Upper lobe of right lung (tissue), 1 donor: Measurements from ENCODE around the gene S1PR2. TPM values are rescaled to one million over a fixed set of nuclear protein-coding genes. Genes with fewer than 3 reads are reported as not detected.

Source experiments
- ATAC-seq: fragments of 200-7000 bp; cut with Tn5 transposase; one replicate; pipeline ENCODE4 v1.9.1; 2020; ENCODE audit warnings: mild to moderate bottlenecking, moderate library complexity
- DNase-seq: peaks from one replicate; pipeline ENCODE4 v3.0.0-alpha.2; 2020
- H3K27ac ChIP-seq: fragments of 200-600 bp; one replicate; pipeline ENCODE4 v1.8.0; 2022
- H3K27me3 ChIP-seq: fragments of 200-600 bp; one replicate; pipeline ENCODE4 v1.8.0; 2022; ENCODE audit warnings: mild to moderate bottlenecking
- H3K36me3 ChIP-seq: fragments of 200-600 bp; one replicate; pipeline ENCODE4 v1.8.0; 2022
- H3K4me1 ChIP-seq: fragments of 200-600 bp; one replicate; pipeline ENCODE4 v1.8.0; 2022
- H3K4me3 ChIP-seq: fragments of 200-600 bp; one replicate; pipeline ENCODE4 v1.8.0; 2022; ENCODE audit warnings: mild to moderate bottlenecking
- H3K9me3 ChIP-seq: fragments of 200-600 bp; one replicate; pipeline ENCODE4 v1.8.0; 2022
- intact Hi-C: fragments of 100-400 bp; cut with DNase I; formaldehyde crosslinking; loops from one replicate; pipeline ENCODE4 v1.11.0; 2022
- total RNA-seq: library from RNA; stranded (reverse); fragmentation: NEBNext Ultra II Directional; extraction: Animal tissue kit (Norgen Biotek cat#: 25700); gene quantifications from one replicate; pipeline ENCODE4 v1.2.1, GENCODE V29; 2021
- TF ChIP-seq, protein P1 (sequence below): fragments of 200-600 bp; IDR thresholded peaks from one replicate; pipeline ENCODE4 v1.8.0; 2022; ENCODE audit warnings: antibody characterized with exemption
- donor health status: DM: no; HTN: yes; CAD: no; lungs with severe emphysema.

Gene S1PR2
- total RNA-seq, 1 donor from 2014 or later: 21.7 TPM

DNA sequence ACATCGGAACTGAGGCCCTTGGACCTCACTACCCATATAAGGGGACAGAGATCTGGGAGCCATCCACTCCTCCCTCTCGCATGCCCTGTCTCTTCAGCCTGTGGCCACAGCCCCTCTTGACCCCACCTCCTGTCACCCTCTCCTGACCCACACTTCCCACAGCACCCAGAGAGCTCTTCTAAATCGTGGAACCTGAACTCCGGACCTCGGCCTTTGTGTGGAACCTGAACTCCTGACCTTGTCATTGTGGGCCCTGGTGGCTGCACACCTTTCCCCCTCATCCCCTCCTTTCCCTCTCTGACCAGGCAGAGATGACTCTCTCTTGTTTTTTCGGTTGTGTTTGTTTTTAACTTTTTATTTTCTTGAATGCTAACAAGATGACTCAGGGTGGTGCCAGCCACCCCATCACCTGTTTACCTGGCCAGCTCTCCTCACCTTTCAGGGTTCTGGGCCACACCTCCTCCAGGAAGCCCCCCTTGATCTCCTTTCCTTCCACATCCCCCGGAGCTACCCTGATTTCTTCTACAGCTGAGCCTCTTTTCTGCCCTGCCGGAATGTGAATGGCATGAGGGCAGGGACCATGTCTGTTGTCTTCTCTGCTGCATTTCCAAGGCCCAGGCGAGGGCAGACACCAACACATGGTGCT is 26.0 kb upstream of the S1PR2 start:
- TF ChIP-seq, protein P1, sequence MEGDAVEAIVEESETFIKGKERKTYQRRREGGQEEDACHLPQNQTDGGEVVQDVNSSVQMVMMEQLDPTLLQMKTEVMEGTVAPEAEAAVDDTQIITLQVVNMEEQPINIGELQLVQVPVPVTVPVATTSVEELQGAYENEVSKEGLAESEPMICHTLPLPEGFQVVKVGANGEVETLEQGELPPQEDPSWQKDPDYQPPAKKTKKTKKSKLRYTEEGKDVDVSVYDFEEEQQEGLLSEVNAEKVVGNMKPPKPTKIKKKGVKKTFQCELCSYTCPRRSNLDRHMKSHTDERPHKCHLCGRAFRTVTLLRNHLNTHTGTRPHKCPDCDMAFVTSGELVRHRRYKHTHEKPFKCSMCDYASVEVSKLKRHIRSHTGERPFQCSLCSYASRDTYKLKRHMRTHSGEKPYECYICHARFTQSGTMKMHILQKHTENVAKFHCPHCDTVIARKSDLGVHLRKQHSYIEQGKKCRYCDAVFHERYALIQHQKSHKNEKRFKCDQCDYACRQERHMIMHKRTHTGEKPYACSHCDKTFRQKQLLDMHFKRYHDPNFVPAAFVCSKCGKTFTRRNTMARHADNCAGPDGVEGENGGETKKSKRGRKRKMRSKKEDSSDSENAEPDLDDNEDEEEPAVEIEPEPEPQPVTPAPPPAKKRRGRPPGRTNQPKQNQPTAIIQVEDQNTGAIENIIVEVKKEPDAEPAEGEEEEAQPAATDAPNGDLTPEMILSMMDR: no peak
- H3K27ac ChIP-seq: no peak overlapping the region
- H3K4me1 ChIP-seq: peaks cover 16% of the 10 kb centered on the region
- H3K27me3 ChIP-seq: no peaks in the 10 kb centered on the region
- no peak overlapping the region for H3K4me3 ChIP-seq
- ATAC-seq: no peak
- DNase-seq: no peak
- no peaks in the 10 kb centered on the region for H3K9me3 ChIP-seq
- intact Hi-C loops: loop anchor here (5.0 kb wide), 1 partner anchor 145 kb away; the partner anchor contains the start of gene CDC37
- peaks cover 49% of the 10 kb centered on the region for H3K36me3 ChIP-seq

DNA sequence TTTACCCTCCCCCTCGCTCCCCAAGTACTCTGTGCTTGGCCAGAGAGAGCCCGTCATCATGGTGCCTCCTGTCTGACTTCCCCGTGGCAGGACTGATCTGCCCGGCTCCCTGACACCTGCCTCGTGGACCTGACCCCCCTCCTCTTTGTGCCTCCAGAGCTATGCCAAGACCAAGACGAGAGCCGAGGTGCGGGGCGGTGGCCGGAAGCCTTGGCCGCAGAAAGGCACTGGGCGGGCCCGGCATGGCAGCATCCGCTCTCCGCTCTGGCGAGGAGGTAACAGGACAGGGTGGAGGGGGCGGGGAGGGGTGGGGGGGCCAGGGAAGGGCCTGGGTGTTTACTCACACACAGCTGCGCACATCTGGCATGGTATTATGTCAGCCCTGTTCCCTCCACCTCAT is 25.4 kb upstream of the S1PR2 start:
- H3K27me3 ChIP-seq: no peaks in the 10 kb centered on the region
- DNase-seq: no peak
- intact Hi-C loops: loop anchor here (5.0 kb wide), 1 partner anchor 146 kb away; the partner anchor contains the start of gene CDC37

DNA sequence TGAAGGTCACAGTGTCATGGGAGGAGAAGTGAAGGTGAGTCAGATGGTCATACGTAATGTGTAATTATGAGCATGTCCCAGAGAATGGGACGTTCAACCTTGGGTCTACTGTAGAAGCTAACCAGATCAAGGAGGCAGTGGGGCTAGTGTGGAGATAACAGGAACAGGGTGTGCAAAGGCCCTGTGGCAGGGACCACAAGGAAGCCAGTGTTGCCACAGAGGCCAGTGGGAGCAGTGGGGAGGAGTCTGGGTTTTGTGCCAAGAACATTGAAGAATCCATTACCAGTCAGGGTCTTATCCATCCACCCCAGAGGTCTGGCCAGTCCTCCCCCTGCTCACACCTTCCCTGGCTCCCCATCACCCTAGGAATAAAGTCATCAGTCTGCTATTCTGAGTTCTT is 24.2 kb upstream of the S1PR2 start:
- ATAC-seq (no peak), DNase-seq (no peak)
- Histone ChIP-seq H3K27me3 (no peaks in the 10 kb centered on the region), H3K36me3 (peaks cover 49% of the 10 kb centered on the region), H3K4me1 (peaks cover 25% of the 10 kb centered on the region), H3K4me3 (no peak overlapping the region), H3K9me3 (no peaks in the 10 kb centered on the region), H3K27ac (no peak overlapping the region)
- intact Hi-C loops: loop anchor here (5.0 kb wide), 1 partner anchor 147 kb away; the partner anchor contains the start of gene CDC37
- TF ChIP-seq, protein P1: no peak

More for the DNA sequence above, 25.4 kb upstream of the S1PR2 start:
- Histone ChIP-seq H3K9me3 (no peaks in the 10 kb centered on the region), H3K27ac (peak overlapping the region; percentile 36), H3K4me1 (peaks cover 16% of the 10 kb centered on the region), H3K36me3 (peaks cover 49% of the 10 kb centered on the region), H3K4me3 (no peak overlapping the region)
- no peak for ATAC-seq
- TF ChIP-seq, protein P1: no peak

DNA sequence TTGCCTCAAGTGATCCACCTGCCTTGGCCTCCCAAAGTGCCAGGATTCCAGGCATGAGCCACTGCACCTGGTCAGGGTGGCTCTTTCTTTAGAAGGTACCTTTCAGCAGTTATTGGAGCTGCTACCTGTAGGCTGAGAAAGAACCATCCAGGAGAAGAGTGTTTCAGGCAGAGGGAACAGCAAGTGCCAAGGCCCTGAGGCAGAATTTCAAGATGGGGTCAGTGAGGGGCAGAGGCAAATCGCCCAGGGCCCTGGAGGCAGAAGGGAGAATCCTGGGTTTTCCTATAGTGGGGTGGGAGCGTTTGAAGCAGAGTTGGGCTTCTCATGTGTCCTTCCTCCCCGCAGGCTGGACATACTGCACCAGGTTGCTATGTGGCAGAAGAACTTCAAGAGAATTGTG is 23.1 kb upstream of the S1PR2 start:
- peaks cover 25% of the 10 kb centered on the region for H3K4me1 ChIP-seq
- intact Hi-C loops: no loop called here
- H3K4me3 ChIP-seq: no peak overlapping the region
- no peak overlapping the region for H3K27ac ChIP-seq
- H3K9me3 ChIP-seq: no peaks in the 10 kb centered on the region
- DNase-seq: no peak
- H3K36me3 ChIP-seq: peaks cover 49% of the 10 kb centered on the region
- no peak for ATAC-seq
- H3K27me3 ChIP-seq: no peaks in the 10 kb centered on the region
- TF ChIP-seq, protein P1: no peak

DNA sequence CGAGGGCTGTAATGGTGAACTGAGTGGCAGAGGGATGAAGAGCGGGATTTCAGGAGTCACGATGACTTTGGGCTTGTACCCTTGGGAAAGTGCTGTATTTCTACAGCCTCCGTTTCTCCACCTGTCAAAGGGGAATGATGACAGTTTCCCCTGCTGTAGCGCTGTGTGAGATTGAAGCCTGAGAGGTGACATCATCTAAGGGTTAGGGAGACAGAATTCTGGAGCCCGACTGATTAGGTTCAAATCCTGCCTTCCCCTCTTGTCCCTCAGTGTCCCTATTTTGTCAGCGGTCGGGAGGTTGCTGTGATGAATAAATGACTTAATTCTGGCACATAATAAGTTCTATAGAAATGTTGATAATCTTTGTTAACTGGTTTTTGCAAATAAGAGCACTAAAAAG is 21.6 kb upstream of the S1PR2 start:
- Histone ChIP-seq H3K9me3 (no peaks in the 10 kb centered on the region), H3K4me1 (peaks cover 23% of the 10 kb centered on the region), H3K36me3 (peaks cover 39% of the 10 kb centered on the region), H3K27me3 (no peaks in the 10 kb centered on the region), H3K4me3 (peak overlapping the region; percentile 93), H3K27ac (peak overlapping the region; percentile 88)
- no peak for DNase-seq
- TF ChIP-seq, protein P1: no peak
- ATAC-seq: no peak
- intact Hi-C loops: no loop called here
